Measurements from ENCODE around the gene TOPAZ1. TPM values are rescaled to one million over a fixed set of nuclear protein-coding genes. Genes with fewer than 3 reads are reported as not detected.

TOPAZ1 gene
- total and polyA plus RNA-seq, 2 of the 8 experiments (the other 6 are each of a cell fraction or from before 2014, with no cell fraction given), result not detected

DNA sequence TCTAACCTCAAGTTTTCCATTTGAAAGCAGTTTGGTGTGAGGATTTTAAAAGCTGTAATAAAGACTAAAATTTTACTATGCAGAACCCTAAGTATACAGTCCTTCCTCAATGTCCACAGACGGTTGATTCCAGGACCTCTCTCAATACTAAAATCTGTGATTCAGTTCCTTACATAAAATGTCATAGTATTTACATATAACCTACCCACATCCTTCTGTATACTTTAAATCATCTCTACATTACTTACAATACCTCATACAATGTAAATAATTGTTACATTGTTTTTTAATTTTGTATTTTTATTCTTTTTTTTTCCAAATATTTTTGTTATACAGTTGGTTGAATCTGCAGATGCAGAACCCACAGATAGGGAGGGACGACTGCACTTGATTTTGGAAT is 2.8 kb upstream of the TOPAZ1 start:
- no peak overlapping the region for H3K4me3 ChIP-seq (ENCODE audit: extremely low read depth in 1 of 4, insufficient read depth in 2 of 4, low read depth in 3 of 4, low read length in 4 of 4)
- H3K36me3 ChIP-seq (ENCODE audit: control insufficient read depth in 2 of 4, insufficient read depth in 4 of 4, low read length in 3 of 4), result no peaks in the 10 kb centered on the region
- no peaks in the 10 kb centered on the region; the same call in 1 of the 2 replicates for H3K23me2 ChIP-seq (ENCODE audit: low read depth, low read length)
- no peak overlapping the region for H3K4ac ChIP-seq (replicated peaks; ENCODE audit: insufficient read length, low read depth, low read length)
- ChIA-PET POLR2A (ENCODE audit: partially characterized antibody) (no interaction called here), CTCF (ENCODE audit: partially characterized antibody) (interaction anchor here (0.7 to 6.0 kb wide), 3 partner anchors 13 to 297 kb away, joined by 3 to 32 read pairs (median 13); no protein-coding TSS in a partner anchor)
- H3K9me3 ChIP-seq (ENCODE audit: insufficient read depth in 2 of 2, low read depth in 1 of 2, low read length in 1 of 2), result no peaks in the 10 kb centered on the region; a peak in 1 of 4 replicates
- no peak overlapping the region for H3K9ac ChIP-seq (replicated peaks in 1 of 4; ENCODE audit: extremely low read depth in 1 of 4, low read depth in 3 of 4, low read length in 3 of 4)
- H3K79me1 ChIP-seq (ENCODE audit: low read depth, low read length), result no peaks in the 10 kb centered on the region
- no peaks in the 10 kb centered on the region for H4K20me1 ChIP-seq (replicated peaks in 1 of 2; ENCODE audit: control insufficient read depth in 1 of 2, insufficient read depth in 2 of 2, low read length in 2 of 2)
- no peak overlapping the region for H2AFZ ChIP-seq (ENCODE audit: low read length)
- H2BK120ac ChIP-seq (replicated peaks; ENCODE audit: low read depth, low read length), result no peak overlapping the region
- H3K27me3 ChIP-seq (replicated peaks in 1 of 4; ENCODE audit: control insufficient read depth in 3 of 4, extremely low read depth in 1 of 4, insufficient read depth in 3 of 4, low read length in 3 of 4), result no peaks in the 10 kb centered on the region
- H3K56ac ChIP-seq (replicated peaks; ENCODE audit: insufficient read length, low read depth, low read length), result no peak overlapping the region
- H4K8ac ChIP-seq (ENCODE audit: extremely low read depth, insufficient read depth, low read length), result no peak overlapping the region
- H2BK12ac ChIP-seq (ENCODE audit: low read depth, low read length), result no peak overlapping the region
- no peaks in the 10 kb centered on the region for H3K79me2 ChIP-seq (ENCODE audit: control insufficient read depth in 1 of 2, insufficient read depth in 2 of 2, low read length in 2 of 2)
- H4K91ac ChIP-seq (replicated peaks; ENCODE audit: insufficient read length, low read length), result no peak overlapping the region
- no peak overlapping the region for H3K27ac ChIP-seq (ENCODE audit: low read depth, low read length)
- 89% methylated on average over 2 of the region's 2 CpGs; no CpG with 5 or more reads in 1 of the 2 experiments for WGBS, 2 experiments (ENCODE audit: extremely low coverage in 1 of 2, insufficient coverage in 1 of 2, insufficient read length in 1 of 2, insufficient replicate concordance in 2 of 2, low coverage in 1 of 2, low lambda C conversion rate in 2 of 2, missing lambda C conversion rate in 1 of 2)
- no peak overlapping the region for H2BK5ac ChIP-seq (ENCODE audit: low read depth, low read length)
- no peak overlapping the region for H2BK20ac ChIP-seq (ENCODE audit: low read length)
- no peak overlapping the region for H3K14ac ChIP-seq (ENCODE audit: insufficient read length)
- no peak overlapping the region for H3K23ac ChIP-seq (ENCODE audit: insufficient read length)
- no peak overlapping the region for H3K18ac ChIP-seq (ENCODE audit: extremely low read depth, low read length)
- FAIRE-seq (no peak), DNase-seq (ENCODE audit: low read depth in 1 of 2, low spot score in 2 of 2) (no peak)
- H3K4me2 ChIP-seq (ENCODE audit: insufficient read depth in 1 of 2, low read depth in 2 of 2, low read length in 2 of 2), result no peak overlapping the region
- no peak overlapping the region for H2BK15ac ChIP-seq (ENCODE audit: low read length)
- H2AK5ac ChIP-seq (ENCODE audit: low read depth, low read length), result no peak overlapping the region
- no peaks in the 10 kb centered on the region; a peak in 1 of 7 replicates for H3K4me1 ChIP-seq (replicated peaks in 1 of 4; ENCODE audit: control insufficient read depth in 3 of 4, insufficient read depth in 4 of 4, low read length in 3 of 4)
- no peak overlapping the region for H4K5ac ChIP-seq (ENCODE audit: insufficient read length, low read depth, low read length)
- TF ChIP-seq, protein P1, sequence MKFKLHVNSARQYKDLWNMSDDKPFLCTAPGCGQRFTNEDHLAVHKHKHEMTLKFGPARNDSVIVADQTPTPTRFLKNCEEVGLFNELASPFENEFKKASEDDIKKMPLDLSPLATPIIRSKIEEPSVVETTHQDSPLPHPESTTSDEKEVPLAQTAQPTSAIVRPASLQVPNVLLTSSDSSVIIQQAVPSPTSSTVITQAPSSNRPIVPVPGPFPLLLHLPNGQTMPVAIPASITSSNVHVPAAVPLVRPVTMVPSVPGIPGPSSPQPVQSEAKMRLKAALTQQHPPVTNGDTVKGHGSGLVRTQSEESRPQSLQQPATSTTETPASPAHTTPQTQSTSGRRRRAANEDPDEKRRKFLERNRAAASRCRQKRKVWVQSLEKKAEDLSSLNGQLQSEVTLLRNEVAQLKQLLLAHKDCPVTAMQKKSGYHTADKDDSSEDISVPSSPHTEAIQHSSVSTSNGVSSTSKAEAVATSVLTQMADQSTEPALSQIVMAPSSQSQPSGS (IDR thresholded peaks at IDR 0.05; ENCODE audit: low read length), result no peak
- TF ChIP-seq RAD21 (IDR thresholded peaks at IDR 0.05 in 1 of 2, conservative IDR thresholded peaks at IDR 0.05 in 1 of 2; ENCODE audit: low read depth in 2 of 2, low read length in 2 of 2), result no peak
- no peak for TF ChIP-seq BCL11A (IDR thresholded peaks at IDR 0.05; ENCODE audit: low read depth in 2 of 2, low read length in 2 of 2)
- TF ChIP-seq, protein P2, sequence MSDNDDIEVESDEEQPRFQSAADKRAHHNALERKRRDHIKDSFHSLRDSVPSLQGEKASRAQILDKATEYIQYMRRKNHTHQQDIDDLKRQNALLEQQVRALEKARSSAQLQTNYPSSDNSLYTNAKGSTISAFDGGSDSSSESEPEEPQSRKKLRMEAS (IDR thresholded peaks at IDR 0.05), result no peak
- no peak for TF ChIP-seq CHD1 (IDR thresholded peaks at IDR 0.05; ENCODE audit: low read depth, low read length)

Measured in H1 (cell line).